ENCODE data around the gene MSRB1.

DNA sequence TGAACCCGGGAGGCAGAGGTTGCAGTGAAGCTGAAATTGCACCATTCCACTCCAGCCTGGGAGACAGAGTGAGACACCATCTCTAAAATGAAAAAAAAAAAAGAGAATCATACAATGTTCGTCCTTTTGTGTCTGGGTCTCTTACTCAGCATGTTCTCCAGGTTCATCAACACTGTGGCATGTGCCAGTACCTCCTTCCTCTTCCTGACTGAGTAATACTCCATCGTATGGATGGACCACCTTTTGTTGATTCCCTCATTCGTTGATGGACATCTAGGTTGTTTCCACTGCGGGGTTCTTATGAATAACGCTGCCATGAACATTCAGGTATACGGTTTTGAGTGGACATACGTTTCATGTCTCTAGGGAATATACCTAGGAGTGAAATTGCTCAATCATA lies 20.6 kb downstream of the MSRB1 start:
- TF ChIP-seq CTCF (IDR thresholded peaks at IDR 0.05; ENCODE audit: insufficient read depth, low read depth, low read length): no peak
- no peak for TF ChIP-seq EZH2 (IDR thresholded peaks at IDR 0.05; ENCODE audit: insufficient read depth, low read length)

Measured in astrocyte (in vitro differentiated cells and primary cell).